Mesenteric fat pad (tissue), 1 donor: ENCODE data around the gene ETDC. TPM values are rescaled to one million over a fixed set of nuclear protein-coding genes. Genes with fewer than 3 reads are reported as not detected.
"Not testable (repeated sequence)": the region's sequence is repeated elsewhere in the genome, so short reads cannot be mapped to it uniquely, and the experiment has no call there.

Experiments
- DNase-seq: peaks from one replicate; pipeline ENCODE4 v3.0.0-alpha.2; 2020; ENCODE audit warnings: low spot score
- long read RNA-seq: library from polyadenylated mRNA; unstranded; transcript quantifications from one replicate; pipeline ENCODE4 v2.0.0, GENCODE V29; 2020
- total RNA-seq: library from RNA; stranded (reverse); fragmentation: NEBNext Ultra II Directional; extraction: Animal tissue kit (Norgen Biotek cat#: 25700); gene quantifications from one replicate; pipeline ENCODE4 v1.2.1, GENCODE V29; 2021
- donor health status: DM: yes; HTN: yes; CAD: no.

Gene ETDC
- total RNA-seq = not detected
- long read RNA-seq = 0 reads

DNA sequence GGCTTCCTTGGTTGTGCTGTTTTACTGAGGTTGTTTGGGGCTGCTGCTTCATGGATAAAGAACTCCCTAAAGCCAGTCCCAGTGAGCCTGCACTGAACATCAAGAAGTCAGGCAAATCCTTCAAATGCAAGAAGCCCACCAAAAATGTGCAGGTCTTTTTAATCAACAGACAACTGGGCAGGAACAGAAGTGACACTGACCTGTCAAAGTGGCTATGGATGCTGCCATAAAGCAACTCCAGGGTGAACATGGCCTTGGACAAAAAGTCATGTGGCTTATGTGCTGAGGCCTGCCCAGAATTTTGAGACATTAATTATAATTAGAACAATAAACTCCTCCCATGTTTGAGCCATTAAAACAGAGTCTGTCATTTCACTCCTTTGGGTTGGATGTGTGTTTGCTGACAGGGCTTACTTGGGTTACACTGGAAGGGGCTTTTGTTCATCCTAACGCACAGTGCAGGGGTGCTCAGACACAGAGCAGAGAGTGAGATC lies at the start of gene ETDC:
Gene ETDC, plus strand, starts transcription at position 51 of the 494 bp plus-strand sequence. Its CDS starts 0 bp downstream, at position 51.
- no peak for DNase-seq

DNA sequence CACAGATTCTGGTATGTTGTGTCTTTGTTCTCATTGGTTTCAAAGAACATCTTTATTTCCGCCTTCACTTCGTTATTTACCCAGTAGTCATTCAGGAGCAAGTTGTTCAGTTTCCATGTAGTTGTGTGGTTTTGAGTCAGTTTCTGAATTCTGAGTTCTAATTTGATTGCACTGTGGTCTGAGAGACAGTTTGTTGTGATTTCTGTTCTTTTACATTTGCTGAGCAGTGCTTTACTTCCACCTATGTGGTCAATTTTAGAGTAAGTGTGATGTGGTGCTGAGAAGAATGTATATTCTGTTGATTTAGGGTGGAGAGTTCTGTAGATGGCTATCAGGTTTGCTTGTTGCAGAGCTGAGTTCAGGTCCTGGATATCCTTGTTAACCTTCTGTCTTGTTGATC lies 48.3 kb upstream of the ETDC start:
- DNase-seq = not testable (repeated sequence)

DNA sequence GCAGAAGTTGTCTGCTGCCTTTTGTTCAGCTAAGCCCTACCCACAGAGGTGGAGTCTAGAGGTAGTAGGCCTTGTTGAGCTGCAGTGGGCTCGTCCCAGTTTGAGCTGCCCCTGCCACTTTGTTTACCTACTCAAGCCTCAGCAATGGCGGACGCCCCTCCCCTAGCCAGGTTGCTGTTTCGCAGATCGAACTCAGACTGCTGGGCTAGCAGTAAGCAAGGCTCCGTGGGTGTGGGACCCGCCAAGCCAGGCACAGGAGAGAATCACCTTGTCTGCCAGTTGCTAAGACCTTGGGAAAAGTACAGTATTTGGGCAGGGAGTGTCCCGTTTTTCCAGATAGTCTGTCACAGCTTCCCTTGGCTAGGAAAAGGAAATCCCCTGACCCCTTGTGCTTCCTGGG lies 45.9 kb upstream of the ETDC start:
- not testable (repeated sequence) for DNase-seq

DNA sequence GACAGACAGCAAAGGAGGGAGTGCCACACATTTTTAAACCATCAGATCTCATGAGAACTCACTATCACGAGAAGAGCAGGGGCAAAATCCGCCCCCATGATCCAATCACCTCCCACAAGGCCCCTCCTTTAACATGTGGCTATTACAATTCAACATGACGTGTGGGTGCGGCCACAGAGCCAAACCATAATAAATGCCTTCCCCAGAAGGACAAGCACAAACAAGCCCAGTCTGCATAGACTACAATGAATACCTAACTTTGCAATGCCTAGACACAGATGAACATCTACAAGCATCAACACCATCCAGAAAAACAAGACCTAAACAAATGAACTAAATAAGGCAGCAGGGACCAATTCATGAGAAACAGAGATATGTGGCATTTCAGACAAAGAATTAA lies 45.1 kb upstream of the ETDC start:
- no peak for DNase-seq

DNA sequence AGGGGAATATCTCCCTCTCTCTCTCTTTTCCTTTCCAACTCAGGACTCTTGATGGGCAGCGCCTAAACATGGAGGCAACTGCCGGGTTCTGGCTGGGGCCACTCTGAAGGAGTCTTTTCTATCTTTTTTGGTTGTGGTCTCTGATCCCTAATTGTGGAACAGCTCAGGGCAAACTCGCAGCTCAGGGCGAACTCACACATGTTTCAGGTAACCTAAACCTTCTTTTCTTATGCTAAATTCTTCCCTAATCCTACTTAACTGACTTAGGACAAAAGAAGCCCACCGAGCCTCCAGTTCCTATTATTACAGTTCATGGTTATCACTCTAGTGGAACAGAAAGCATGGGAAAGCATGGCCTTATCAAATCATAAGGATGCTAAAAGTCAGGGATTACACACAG lies 36.1 kb upstream of the ETDC start:
- no peak for DNase-seq

DNA sequence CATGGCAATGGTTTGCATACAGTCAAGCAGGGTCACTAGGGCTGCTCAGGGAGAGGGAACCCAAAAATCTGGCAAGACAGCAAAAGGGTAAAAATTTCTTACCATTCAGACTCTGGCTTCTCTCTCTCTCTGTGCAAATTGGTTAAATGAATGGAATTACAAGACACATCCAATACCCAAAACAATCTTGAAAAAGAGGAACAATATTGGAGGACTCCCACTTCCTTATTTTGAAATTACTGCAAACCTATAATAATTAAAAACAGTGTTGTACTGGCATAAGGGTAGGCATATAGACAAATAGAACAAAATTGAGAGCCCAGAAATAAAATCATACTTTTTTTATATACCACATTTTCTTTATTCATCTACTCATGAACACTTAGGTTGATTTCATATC lies 33.3 kb upstream of the ETDC start:
- DNase-seq = no peak

DNA sequence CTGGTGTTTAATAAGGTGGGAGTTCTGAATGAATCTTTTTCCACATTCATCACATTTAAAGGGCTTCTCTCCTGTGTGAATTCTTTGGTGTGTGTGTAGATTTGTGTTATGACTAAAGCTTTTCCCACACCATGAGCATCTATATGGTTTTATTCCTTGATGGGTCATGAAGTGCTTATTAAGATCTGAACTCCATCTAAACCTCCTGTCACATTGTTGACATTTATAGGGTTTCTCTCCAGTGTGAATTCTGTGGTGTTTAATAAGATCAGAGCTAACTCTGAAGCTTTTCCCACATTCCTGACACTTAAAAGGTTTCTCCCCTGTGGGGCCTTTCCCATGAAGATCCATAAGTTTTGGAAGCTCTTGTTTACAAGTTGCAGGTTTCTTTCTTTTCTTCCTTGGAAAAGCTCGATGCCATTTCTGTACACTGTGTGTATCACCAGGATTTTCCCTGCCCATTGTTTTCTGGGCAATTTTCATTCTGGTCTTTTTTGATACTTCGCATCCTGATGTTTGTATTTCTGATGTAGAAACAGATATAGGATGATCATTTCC lies 21.9 kb upstream of the ETDC start:
- no peak for DNase-seq

DNA sequence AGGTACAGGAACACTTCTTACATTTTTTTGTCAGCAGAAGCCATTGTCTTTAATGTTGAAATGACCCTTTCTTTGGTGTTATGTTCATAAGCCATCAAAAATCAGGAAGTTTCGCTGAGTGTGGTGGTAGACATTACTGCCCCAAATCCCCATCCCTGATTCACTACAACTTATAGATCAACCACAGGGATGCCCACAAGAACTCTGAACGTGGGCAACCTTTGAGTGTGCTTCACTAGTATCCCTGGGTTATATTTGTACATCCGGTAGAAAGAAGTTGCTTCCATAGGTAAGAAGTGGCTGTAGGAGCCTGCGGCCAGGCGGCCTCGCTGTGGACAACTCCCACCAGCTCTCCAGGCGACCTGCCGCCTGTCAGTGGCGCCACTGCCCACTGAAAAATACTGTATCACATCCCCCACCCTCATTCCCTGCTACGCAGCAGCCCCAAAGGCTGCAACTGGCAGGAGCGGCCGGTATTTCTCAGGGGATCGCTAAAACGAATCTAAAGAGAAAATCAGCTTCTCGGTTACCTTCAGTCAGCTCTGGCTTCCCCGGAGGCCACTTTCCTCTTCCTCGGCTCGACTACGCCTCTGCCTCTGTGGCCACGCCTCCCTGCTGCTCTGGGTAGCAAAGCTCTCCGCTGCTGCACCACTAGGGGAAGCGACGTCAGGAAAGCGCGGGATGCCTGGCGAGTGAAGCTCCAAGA lies 13.9 kb upstream of the ETDC start:
- no peak for DNase-seq

DNA sequence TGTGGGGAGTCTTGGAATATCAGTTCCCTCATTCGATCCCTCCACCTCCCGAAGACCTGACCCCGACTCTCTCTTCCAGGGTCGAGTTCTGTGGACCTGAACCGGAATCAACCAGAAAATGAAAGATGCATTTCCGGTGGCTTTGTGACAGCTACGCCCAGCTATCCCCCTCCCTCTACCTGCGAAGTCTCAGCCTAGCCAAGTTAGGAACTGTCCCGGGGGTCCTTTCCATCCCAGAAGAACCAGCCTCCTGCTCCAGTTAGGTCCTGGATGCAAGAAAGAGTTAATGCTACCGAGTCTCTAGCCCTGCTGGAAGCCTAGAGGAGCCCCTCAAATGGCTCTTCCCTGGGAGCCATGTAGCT lies 13.4 kb upstream of the ETDC start:
- no peak for DNase-seq

DNA sequence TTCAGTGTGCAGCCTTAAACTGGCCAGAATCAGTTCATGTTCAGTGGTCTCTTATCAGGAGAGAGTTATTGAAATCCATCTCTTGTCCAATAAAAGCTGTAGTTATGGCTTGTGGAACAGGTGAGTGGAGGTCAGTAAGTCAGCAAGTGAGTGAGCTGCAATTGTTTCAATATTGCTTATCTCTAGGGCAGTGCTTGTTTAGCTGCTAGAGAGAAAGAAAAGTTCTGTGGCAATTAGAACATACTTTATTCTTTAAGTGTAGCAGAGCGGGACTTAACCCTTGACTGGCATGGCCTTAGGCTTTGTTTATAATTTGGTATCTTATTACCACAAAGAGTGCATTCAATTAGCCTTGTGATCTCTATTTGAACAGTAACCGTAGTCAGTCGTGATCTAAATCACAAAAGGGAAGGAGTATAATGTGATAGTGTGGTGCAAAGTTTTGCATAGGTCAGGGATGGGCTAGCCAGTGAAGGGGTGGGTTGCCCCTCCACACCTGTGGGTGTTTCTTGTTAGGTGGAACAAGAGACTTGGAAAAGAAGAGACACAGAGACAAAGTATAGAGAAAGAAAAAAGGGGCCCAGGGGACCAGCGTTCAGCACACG lies 6.9 kb upstream of the ETDC start:
- no peak for DNase-seq

DNA sequence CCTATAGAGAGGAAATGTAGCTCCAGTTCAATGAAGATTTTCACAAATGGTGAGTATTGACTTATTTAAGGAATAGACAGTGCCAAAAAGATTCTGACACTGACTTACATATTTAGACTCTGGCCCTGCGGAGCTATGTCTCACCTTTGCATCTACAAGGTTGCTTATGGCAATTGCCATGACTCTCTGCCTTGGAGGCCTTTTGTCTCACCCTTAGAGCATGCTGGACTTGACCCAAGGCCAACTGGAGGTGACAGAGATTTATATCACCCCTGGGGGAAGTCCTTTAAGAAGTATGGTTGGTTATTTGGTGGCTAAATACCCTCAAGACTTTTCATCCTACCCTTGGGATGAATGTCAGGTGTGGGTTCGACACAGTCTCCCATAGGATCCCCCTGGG lies 4.5 kb upstream of the ETDC start:
- no peak for DNase-seq

DNA sequence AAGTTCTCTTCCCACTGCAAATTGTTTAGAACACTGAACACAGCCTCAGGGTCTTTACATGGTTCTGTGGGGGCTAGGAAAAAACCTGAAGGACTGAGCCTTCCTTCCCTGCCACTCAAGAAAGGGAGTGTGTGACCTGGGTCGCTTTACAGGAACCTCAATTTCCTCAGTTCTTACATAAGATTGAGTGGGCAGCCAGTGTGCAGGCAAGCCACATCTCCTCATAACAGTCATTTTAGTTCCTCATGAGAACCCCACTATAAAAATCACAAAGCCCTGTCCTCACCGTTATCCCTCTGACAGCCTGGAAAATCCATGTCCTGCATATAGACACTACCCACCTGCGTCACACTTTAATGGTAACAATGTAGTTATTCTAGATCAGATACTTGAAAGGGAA lies 2.1 kb upstream of the ETDC start:
- no peak for DNase-seq

DNA sequence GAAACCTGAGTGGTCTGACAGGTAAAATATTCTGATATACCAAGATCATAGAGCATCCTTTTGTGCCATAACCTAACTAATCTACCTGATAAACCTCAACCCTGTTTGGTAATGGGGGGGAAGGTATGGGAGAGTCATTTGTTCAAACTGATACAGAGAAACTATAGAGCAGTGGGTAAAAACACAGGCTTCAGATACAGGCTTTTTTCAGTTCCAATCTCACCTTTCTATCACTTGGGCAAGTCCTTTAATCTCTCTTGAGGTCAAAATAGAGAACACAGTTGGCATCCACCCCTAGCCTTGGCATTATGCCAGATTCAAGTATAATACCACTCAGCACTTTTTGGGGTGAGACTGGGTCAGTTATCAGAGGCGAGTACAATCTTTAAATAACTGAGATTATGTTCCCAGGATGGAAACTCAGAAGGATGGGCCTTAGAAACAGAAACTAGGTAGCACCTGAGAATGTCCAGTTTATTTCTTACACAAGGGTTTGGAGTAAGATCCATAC lies 880 bp upstream of the ETDC start:
- DNase-seq = no peak

DNA sequence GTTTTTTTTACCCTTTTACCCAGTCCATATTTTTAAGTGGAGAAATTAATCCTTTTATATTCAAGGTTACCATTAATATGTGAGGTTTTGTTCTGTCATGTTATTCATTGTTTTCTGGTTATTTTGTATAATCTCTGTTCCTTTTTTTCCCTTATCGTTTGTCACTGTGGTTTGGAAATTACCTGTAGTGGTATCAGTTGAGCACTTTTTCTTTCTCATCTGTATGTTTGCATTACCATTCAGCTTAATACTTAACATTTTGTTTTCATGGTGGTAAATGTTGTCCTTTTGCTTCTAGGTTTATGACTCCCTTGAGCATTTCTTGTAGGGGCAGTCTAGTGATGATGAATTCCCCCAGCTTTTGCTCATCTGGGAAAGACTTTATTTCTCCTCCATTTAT lies 6.6 kb downstream of the ETDC start:
- no peak for DNase-seq

DNA sequence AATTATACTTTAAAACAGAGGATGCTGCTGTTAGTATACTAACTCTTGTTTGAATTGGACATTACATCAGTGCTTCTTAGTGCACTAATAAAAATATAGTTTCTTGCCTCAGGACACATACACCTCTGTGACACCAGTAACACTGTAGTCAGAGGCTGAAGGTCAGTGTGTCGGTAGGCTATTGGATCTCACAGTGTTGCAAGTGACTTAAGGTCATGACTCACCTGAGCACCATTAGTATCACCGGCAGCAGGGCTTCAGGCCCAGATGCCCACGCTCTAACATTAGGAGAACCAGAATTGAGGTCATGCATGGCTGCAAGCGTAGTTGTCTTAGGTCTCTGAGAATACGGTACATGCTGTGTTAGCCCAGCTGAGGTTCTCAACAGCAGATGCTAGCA lies 15.2 kb downstream of the ETDC start:
- DNase-seq = no peak

DNA sequence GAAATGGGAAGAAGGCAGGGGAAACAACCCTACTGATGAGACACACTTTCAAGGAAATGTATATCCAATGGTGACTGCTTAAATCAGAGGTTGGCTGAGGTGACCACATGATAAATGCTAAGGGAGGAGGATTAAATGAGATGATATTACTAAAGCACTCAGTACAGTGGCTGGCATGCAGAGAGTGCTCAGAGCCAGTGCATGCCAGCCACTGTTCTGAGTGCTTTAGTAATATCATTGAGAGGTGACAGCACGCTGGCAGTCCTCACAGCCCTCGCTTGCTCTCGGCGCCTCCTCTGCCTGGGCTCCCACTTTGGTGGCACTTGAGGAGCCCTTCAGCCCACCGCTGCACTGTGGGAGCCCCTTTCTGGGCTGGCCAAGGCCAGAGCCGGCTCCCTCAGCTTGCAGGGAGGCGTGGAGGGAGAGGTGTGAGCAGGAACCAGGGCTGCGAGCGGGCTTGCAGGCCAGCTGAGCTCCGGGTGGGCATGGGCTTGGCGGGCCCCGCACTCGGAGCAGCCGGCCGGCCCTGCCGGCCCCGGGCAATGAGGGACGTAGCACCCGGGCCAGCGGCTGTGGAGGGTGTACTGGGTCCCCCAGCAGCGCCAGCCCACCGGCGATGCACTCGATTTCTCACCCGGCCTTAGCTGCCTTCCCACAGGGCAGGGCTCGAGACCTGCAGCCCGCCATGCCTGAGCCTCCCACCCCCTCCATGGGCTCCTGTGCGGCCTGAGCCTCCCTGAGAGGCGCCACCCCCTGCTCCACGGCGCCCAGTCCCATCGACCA lies 15.9 kb downstream of the ETDC start:
- DNase-seq = not testable (repeated sequence)

DNA sequence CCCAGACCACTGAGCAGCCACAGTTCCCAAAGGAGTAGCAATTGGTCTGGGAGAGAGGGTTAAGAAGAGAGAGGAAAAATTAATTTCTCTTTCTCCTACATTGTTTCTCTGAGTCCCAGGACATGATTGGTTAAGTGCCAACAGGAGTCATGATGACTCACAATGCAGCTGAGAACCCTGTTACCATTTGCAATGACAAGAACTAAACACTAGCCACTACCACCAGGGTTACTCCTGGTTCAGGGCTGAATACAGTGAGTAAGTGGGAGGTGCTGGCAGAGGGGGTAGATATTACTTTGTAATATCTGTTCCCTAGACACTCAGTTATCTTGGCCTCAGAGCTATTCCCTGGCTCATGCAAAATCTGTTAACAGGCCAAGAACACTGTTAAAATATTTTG lies 18.0 kb downstream of the ETDC start:
- DNase-seq = no peak

DNA sequence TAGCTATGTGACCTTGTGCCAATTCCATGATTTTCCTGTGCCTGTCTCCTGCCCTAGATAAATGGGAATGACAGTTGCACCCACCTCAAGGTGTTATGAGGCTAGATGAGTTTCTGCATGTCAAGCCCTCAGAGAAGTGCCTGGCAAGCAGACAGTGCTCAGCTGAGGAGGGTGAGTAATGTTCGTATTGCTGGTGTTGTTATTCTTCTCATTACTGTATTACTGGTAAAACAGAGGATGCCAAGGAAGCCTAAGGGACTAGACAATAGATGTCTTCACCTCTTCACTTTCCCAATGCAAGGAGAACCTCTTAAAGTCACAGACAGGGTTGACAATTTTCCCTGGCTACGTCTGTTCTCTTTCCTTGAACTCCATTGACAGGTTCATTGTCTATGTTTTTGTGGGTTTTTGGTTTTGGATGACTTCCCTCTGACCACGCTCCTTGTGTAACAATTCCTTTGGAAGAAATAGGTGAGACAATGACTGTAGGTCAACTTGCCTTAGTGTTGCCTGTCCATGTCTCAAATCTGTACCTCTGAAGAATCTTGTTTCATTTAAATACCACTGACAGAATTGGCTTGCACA lies 19.2 kb downstream of the ETDC start:
- no peak for DNase-seq

DNA sequence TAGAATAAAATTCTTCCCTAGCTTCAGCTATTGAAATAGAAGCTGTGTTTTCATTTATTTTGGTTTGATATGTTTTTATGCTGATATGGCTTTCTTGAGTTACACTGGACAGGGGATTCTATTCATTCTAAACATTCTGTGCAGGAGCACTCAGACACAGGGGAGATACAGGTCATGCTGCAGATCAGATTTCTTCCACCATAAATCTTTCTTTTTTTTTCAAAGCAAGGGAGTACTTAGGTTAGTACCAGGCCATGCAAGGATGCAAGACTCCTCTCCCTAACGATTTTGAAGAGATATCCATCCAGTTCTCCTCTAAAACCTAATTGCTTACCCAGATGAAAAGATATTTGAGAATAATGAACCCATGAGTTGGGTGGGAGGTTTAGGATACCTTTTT lies 21.4 kb downstream of the ETDC start:
- DNase-seq = no peak

DNA sequence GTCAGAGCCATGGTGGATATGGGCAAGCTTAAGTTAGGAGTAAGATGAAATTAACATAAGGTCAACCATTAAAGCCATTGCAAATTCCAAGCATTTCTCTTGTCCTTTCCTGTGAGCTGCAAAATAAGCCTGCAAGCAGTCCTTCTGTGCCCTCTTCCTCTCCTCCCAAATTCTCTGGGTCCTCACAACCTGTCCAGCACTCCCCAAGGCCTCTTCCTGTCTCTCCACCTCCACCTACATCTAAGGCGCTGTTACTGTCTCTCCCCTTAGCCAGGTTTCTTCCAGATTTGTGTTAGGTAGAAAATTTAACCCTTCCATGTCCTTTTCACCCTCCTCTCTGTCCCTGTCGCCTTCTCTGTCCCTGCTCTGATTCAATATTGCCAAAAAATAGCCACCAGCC lies 22.2 kb downstream of the ETDC start:
- DNase-seq = no peak

DNA sequence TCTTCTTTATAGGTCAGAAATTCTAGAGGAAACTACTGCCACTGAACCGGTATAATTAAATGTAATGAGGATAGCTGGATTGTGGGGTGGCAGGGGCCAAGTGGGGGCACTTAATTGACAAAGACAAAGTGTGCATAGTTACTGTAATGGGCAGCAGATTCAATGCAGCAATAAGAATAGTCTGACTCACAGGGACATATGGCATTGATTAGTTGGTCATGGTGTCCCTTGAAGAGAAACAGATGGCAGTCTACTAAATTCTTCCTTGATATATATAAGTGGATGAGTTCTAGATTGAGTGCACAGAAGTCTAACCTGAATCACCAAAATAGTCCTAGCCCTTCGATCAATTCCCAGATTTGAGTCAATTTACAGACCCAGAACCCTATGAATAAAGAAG lies 31.6 kb downstream of the ETDC start:
- no peak for DNase-seq
